ENCODE measurements around the gene ASCC2. TPM values are rescaled to one million over a fixed set of nuclear protein-coding genes. Genes with fewer than 3 reads are reported as not detected.

ASCC2 gene
- total and polyA plus RNA-seq, 2 of the 4 experiments (the other 2 are of a cell fraction): 40.0 to 62.2 TPM

- TF ChIP-seq RCOR1 (IDR thresholded peaks at IDR 0.05; ENCODE audit: insufficient replicate concordance, low read length) (no peak), MXI1 (IDR thresholded peaks at IDR 0.05; ENCODE audit: borderline replicate concordance, low read depth, low read length) (no peak)
These were observed 53.4 kb downstream of the ASCC2 start (continued) for GRCh38 chr22:29784451-29785361.

All from IMR-90 (cell line).